Hepatocyte (in vitro differentiated cells): ENCODE measurements around the gene GPR37L1.

Experiments
- CTCF ChIP-seq: fragments of 200-600 bp; sonication (generic); IDR thresholded peaks from 2 replicates; pipeline ENCODE4 v1.5.1; 2016; ENCODE audit warnings: antibody characterized with exemption, mild to moderate bottlenecking; ENCODE audit not compliant: poor library complexity
- EZH2 ChIP-seq: fragments of 200-600 bp; sonication (generic); IDR thresholded peaks from 2 replicates; pipeline ENCODE4 v1.6.1; 2016; ENCODE audit warnings: antibody characterized with exemption, mild to moderate bottlenecking, borderline replicate concordance

- TF ChIP-seq CTCF: no peak
- TF ChIP-seq EZH2: no peak
Measured at GRCh38 chr1:202133496-202133895, 10.8 kb downstream of the GPR37L1 start.
